SU-DHL-6 (cell line): ENCODE data around the gene C1QTNF7.

Experiments
- H2AFZ ChIP-seq: fragments of 200-600 bp; sonication (generic); 2 replicates; pipeline ENCODE4 v1.6.1; 2014; ENCODE audit warnings: low read depth, mild to moderate bottlenecking, moderate library complexity, mixed read lengths, antibody characterized with exemption, low read length; ENCODE audit not compliant: severe bottlenecking
- H3F3A ChIP-seq: fragments of 200-600 bp; shearing (Covaris generic); 2 replicates; pipeline ENCODE4 v1.6.0; 2016; ENCODE audit warnings: antibody characterized with exemption, mild to moderate bottlenecking; ENCODE audit not compliant: insufficient read depth
- H3K27ac ChIP-seq: fragments of 200-600 bp; sonication (generic); 2 replicates; pipeline ENCODE4 v1.5.1; 2016; ENCODE audit warnings: low read depth, mild to moderate bottlenecking, low read length, moderate library complexity, mixed read lengths
- H3K27me3 ChIP-seq: fragments of 200-600 bp; sonication (generic), shearing (Covaris generic); 2 replicates; pipeline ENCODE4 v1.6.0; 2014; ENCODE audit warnings: mild to moderate bottlenecking, low read length
- H3K36me3 ChIP-seq: fragments of 200-600 bp; sonication (generic); 2 replicates; pipeline ENCODE4 v1.6.1; 2014; ENCODE audit warnings: mild to moderate bottlenecking, low read length, mixed read lengths
- H3K4me2 ChIP-seq: fragments of 300-600, 200-600 bp; shearing (Covaris generic), sonication (generic); 2 replicates; pipeline ENCODE4 v1.6.0; 2014; ENCODE audit warnings: low read length, low read depth, mild to moderate bottlenecking; ENCODE audit not compliant: poor library complexity, severe bottlenecking
- H3K4me3 ChIP-seq: fragments of 200-600 bp; sonication (generic); 2 replicates; pipeline ENCODE4 v1.5.1; 2014; ENCODE audit warnings: antibody characterized with exemption, low read length, mild to moderate bottlenecking, mixed read lengths; ENCODE audit not compliant: insufficient read depth, poor library complexity, severe bottlenecking
- H3K79me2 ChIP-seq: fragments of 200-600 bp; sonication (generic); 2 replicates; pipeline ENCODE4 v1.6.1; 2014; ENCODE audit warnings: mild to moderate bottlenecking, low read length, moderate library complexity; ENCODE audit not compliant: insufficient read depth
- H3K9ac ChIP-seq: fragments of 200-600 bp; sonication (generic); 2 replicates; pipeline ENCODE4 v1.7.0; 2014; ENCODE audit warnings: mild to moderate bottlenecking, low read length
- H3K9me2 ChIP-seq: fragments of 200-600 bp; sonication (generic); replicated peaks from 2 replicates; pipeline ENCODE4 v1.6.1; 2014; ENCODE audit warnings: low read length; ENCODE audit not compliant: insufficient read depth
- H3K9me3 ChIP-seq: fragments of 200-600 bp; sonication (generic); 2 replicates; pipeline ENCODE4 v1.6.1; 2014; ENCODE audit warnings: low read length, mixed read lengths; ENCODE audit not compliant: insufficient read depth
- H4K20me1 ChIP-seq: fragments of 200-600 bp; sonication (generic); 2 replicates; pipeline ENCODE4 v1.6.1; 2014; ENCODE audit warnings: low read depth, mild to moderate bottlenecking, antibody characterized with exemption, low read length, moderate library complexity, mixed read lengths
- CTCF ChIP-seq: fragments of 200-600 bp; sonication (generic); IDR thresholded peaks from one replicate; pipeline ENCODE4 v1.5.1; 2017; ENCODE audit warnings: antibody characterized with exemption, mild to moderate bottlenecking, low read length, moderate library complexity; ENCODE audit not compliant: insufficient read depth, poor library complexity, severe bottlenecking
- EZH2phosphoT487 ChIP-seq: fragments of 200-600 bp; sonication (generic), shearing (Covaris generic); conservative IDR thresholded peaks from 2 replicates; pipeline ENCODE4 v1.6.1; 2018; ENCODE audit warnings: mild to moderate bottlenecking, antibody characterized with exemption, low read length, moderate library complexity, mixed read lengths

Gene C1QTNF7

GRCh38 chr4:15398732-15399131 lies 29.1 kb upstream of the C1QTNF7 start:
- H4K20me1 ChIP-seq: no peaks in the 10 kb centered on the region
- no peaks in the 10 kb centered on the region for H3F3A ChIP-seq
- no peak overlapping the region for H3K9ac ChIP-seq
- H3K79me2 ChIP-seq: no peaks in the 10 kb centered on the region
- H2AFZ ChIP-seq: no peak overlapping the region
- H3K36me3 ChIP-seq: no peaks in the 10 kb centered on the region
- H3K27me3 ChIP-seq: no peaks in the 10 kb centered on the region
- no peak overlapping the region for H3K4me3 ChIP-seq
- H3K27ac ChIP-seq: no peak overlapping the region
- no peak overlapping the region for H3K4me2 ChIP-seq
- no peak for TF ChIP-seq EZH2phosphoT487
- TF ChIP-seq CTCF: no peak
- H3K9me2 ChIP-seq: no peaks in the 10 kb centered on the region
- H3K9me3 ChIP-seq: no peaks in the 10 kb centered on the region

- Histone ChIP-seq H3K4me3 (no peak overlapping the region), H3K79me2 (no peaks in the 10 kb centered on the region), H3K4me2 (no peak overlapping the region), H3K9ac (no peak overlapping the region), H3K9me3 (no peaks in the 10 kb centered on the region), H3F3A (no peaks in the 10 kb centered on the region), H4K20me1 (no peaks in the 10 kb centered on the region), H3K27ac (no peak overlapping the region), H3K9me2 (no peaks in the 10 kb centered on the region), H3K27me3 (no peaks in the 10 kb centered on the region), H2AFZ (no peak overlapping the region), H3K36me3 (no peaks in the 10 kb centered on the region)
- no peak for TF ChIP-seq CTCF
- no peak for TF ChIP-seq EZH2phosphoT487
These were observed 27.6 kb upstream of the C1QTNF7 start for GRCh38 chr4:15400226-15400625.

- TF ChIP-seq CTCF (no peak), EZH2phosphoT487 (no peak)
- H2AFZ ChIP-seq: no peak overlapping the region
- H3F3A ChIP-seq: no peaks in the 10 kb centered on the region
- no peaks in the 10 kb centered on the region for H3K36me3 ChIP-seq
- H3K9me2 ChIP-seq: no peaks in the 10 kb centered on the region
- H3K27me3 ChIP-seq: no peaks in the 10 kb centered on the region
- H3K4me2 ChIP-seq: peak overlapping the region; percentile 6
- no peaks in the 10 kb centered on the region for H3K79me2 ChIP-seq
- no peaks in the 10 kb centered on the region for H3K9me3 ChIP-seq
- H3K9ac ChIP-seq: no peak overlapping the region
- H3K4me3 ChIP-seq: no peak overlapping the region
- no peaks in the 10 kb centered on the region for H4K20me1 ChIP-seq
- H3K27ac ChIP-seq: no peak overlapping the region
These were observed 26.7 kb upstream of the C1QTNF7 start for GRCh38 chr4:15400981-15401671.
